Measurements from ENCODE around the gene TPO.

GRCh38 chr2:1498176-1498575 is 84.9 kb downstream of the TPO start:
- no peak for TF ChIP-seq GATA2 (IDR thresholded peaks at IDR 0.05; ENCODE audit: low read depth, low read length)
- no peak for TF ChIP-seq GATA3 (IDR thresholded peaks at IDR 0.05; ENCODE audit: low read depth, low read length)
